Chondrocyte (in vitro differentiated cells): ENCODE results near the gene CORO2A. TPM values are rescaled to one million over a fixed set of nuclear protein-coding genes. Genes with fewer than 3 reads are reported as not detected.

Experiments
- DNase-seq: peaks from one replicate; pipeline ENCODE4 v3.0.0; 2021; ENCODE audit warnings: mixed read lengths, low spot score
- H3K27ac Mint-ChIP-seq: one replicate; pipeline ENCODE4 v1.8.0; 2021; ENCODE audit warnings: mild to moderate bottlenecking, moderate library complexity, mixed read lengths; ENCODE audit not compliant: unreplicated experiment
- H3K27me3 Mint-ChIP-seq: 2 replicates; pipeline ENCODE4 v1.8.0; 2021; ENCODE audit warnings: low read depth, mixed read lengths
- H3K36me3 Mint-ChIP-seq: 2 replicates; pipeline ENCODE4 v1.8.0; 2021; ENCODE audit warnings: low read depth, mixed read lengths
- H3K4me1 Mint-ChIP-seq: 2 replicates; pipeline ENCODE4 v1.8.0; 2021; ENCODE audit warnings: low read depth, mild to moderate bottlenecking, mixed read lengths
- H3K4me3 Mint-ChIP-seq: one replicate; pipeline ENCODE4 v1.8.0; 2021; ENCODE audit warnings: mild to moderate bottlenecking, moderate library complexity, mixed read lengths; ENCODE audit not compliant: unreplicated experiment
- H3K9me3 Mint-ChIP-seq: 2 replicates; pipeline ENCODE4 v1.8.0; 2021; ENCODE audit warnings: low read depth, mixed read lengths
- total RNA-seq: library from RNA; stranded (reverse); gene quantifications from 3 replicates; pipeline ENCODE4 v1.2.1, GENCODE V29; 2021
- TF ChIP-seq, protein P1 (sequence below): fragments of 200-600 bp; sonication (generic); IDR thresholded peaks from 2 replicates; pipeline ENCODE4 v1.5.0; 2021; ENCODE audit warnings: antibody characterized with exemption, mild to moderate bottlenecking, moderate library complexity

The CORO2A gene
- total RNA-seq, 1 donor from 2014 or later = 10.2 TPM

DNA sequence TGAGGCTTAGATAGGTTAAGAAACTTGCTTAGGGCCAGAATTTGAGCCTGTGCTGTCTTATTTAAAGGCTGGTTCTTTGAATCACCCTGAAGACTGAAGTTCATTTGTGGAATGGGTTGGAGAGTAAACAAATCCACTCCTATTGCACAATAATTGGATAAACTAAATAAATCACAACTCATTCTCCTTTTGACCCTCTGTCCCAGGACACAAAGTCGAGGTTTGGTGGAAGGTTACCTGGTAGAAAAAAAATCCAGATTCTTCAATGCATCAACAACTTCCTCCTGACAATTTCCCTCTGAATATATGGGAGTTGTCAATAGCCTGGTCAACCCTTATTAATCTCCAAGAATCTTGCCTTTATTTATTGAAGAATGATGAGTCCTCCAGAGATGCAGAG lies 34.1 kb upstream of the CORO2A start:
- TF ChIP-seq, protein P1, sequence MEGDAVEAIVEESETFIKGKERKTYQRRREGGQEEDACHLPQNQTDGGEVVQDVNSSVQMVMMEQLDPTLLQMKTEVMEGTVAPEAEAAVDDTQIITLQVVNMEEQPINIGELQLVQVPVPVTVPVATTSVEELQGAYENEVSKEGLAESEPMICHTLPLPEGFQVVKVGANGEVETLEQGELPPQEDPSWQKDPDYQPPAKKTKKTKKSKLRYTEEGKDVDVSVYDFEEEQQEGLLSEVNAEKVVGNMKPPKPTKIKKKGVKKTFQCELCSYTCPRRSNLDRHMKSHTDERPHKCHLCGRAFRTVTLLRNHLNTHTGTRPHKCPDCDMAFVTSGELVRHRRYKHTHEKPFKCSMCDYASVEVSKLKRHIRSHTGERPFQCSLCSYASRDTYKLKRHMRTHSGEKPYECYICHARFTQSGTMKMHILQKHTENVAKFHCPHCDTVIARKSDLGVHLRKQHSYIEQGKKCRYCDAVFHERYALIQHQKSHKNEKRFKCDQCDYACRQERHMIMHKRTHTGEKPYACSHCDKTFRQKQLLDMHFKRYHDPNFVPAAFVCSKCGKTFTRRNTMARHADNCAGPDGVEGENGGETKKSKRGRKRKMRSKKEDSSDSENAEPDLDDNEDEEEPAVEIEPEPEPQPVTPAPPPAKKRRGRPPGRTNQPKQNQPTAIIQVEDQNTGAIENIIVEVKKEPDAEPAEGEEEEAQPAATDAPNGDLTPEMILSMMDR = no peak
- peaks cover 14% of the 10 kb centered on the region for H3K36me3 Mint-ChIP-seq
- H3K27ac Mint-ChIP-seq = no peak overlapping the region
- no peak overlapping the region for H3K4me3 Mint-ChIP-seq
- H3K27me3 Mint-ChIP-seq = no peaks in the 10 kb centered on the region
- no peak for DNase-seq
- no peaks in the 10 kb centered on the region for H3K9me3 Mint-ChIP-seq
- peaks cover 63% of the 10 kb centered on the region for H3K4me1 Mint-ChIP-seq

DNA sequence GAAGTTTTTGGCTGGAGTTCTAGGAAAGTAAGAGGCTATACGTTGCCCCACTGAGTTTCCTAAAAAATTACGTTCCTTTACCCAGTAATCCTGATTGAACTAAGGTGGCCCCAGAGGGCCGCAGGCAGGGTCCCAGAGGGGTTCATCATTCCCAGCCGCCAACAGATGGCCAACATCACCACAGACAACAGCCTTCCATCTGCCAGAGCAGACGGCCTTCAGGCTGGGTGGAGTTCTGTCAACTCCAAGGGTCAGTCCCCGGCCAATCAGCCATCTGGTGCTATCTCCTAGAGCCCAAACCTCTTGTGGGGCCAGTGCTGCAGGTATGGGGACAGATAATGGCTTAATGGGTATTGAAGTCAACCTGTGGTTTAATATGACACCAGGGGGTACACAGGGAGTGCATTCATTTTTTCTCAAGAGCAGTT lies 32.6 kb upstream of the CORO2A start:
- Mint-ChIP-seq H3K4me1 (peaks cover 57% of the 10 kb centered on the region), H3K36me3 (peaks cover 14% of the 10 kb centered on the region), H3K4me3 (no peak overlapping the region), H3K27me3 (no peaks in the 10 kb centered on the region), H3K9me3 (no peaks in the 10 kb centered on the region), H3K27ac (peak overlapping the region; percentile 95)
- DNase-seq = no peak
- TF ChIP-seq, protein P1 = no peak

DNA sequence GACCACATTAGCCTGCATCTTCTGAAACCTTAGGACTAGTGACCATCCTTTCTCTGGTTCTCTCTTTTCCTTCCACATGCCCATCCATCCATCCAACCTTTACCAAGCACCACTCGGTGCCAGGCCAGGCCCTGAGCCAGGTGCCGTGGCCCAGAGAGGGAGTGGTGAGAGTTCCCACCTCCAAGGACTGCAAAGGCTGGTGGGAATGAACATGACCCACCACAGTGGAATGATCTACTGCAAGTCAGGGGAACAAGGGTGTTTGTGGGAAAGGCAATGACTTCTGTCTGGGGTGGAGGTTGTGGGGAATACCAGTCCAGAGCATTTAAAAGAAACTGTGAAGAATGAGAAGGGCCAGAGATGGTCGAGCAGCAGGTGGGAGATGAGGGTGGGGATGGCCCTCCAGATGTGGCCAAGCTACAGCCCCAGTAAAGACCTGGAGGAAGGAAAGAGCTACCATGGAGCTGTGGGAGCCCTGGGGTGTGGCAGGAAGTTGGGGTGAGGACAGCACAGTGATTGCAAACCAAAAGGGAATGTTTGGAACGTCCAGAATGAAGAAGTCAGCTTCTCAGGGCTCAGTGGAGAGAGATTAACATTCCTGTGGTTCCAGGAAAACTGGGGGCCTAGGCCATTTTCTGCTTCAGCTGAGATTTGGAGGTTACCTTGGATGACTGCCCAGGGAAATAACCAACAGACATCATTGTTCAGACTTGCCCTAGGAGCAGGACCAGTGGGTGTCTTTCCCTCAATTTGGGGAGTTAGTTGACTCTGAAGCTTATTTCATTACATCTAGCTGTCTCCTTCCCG lies 30.7 kb upstream of the CORO2A start:
- H3K36me3 Mint-ChIP-seq = peaks cover 12% of the 10 kb centered on the region
- no peaks in the 10 kb centered on the region for H3K27me3 Mint-ChIP-seq
- TF ChIP-seq, protein P1 = no peak
- DNase-seq = no peak
- peaks cover 63% of the 10 kb centered on the region for H3K4me1 Mint-ChIP-seq
- H3K9me3 Mint-ChIP-seq = no peaks in the 10 kb centered on the region
- no peak overlapping the region for H3K4me3 Mint-ChIP-seq
- peak overlapping the region; percentile 95 for H3K27ac Mint-ChIP-seq

DNA sequence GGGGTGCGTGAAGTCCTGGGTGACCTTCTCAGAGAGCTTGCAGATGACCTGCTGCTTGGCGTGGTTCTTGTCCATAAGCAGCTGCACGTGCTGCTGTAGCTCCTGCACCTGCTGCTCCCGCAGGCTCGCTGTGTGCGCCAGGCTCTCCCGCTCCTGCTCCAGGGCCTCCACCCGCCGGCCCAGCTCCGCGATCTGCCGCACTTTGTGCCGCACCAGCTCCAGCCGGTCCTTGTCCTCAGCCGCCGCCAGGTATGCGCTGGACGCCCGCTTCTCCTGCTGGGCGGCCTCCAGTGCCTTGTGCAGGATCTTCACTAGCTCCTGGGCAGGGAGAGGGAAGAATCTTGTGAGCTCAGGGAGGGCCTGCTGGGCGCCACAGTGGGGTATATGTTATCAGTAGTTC lies 28.5 kb upstream of the CORO2A start:
- no peaks in the 10 kb centered on the region for H3K27me3 Mint-ChIP-seq
- no peak overlapping the region for H3K4me3 Mint-ChIP-seq
- TF ChIP-seq, protein P1 = no peak
- no peak for DNase-seq
- H3K4me1 Mint-ChIP-seq = peaks cover 54% of the 10 kb centered on the region
- peaks cover 7% of the 10 kb centered on the region for H3K36me3 Mint-ChIP-seq
- no peaks in the 10 kb centered on the region for H3K9me3 Mint-ChIP-seq
- peak overlapping the region; percentile 77 for H3K27ac Mint-ChIP-seq

DNA sequence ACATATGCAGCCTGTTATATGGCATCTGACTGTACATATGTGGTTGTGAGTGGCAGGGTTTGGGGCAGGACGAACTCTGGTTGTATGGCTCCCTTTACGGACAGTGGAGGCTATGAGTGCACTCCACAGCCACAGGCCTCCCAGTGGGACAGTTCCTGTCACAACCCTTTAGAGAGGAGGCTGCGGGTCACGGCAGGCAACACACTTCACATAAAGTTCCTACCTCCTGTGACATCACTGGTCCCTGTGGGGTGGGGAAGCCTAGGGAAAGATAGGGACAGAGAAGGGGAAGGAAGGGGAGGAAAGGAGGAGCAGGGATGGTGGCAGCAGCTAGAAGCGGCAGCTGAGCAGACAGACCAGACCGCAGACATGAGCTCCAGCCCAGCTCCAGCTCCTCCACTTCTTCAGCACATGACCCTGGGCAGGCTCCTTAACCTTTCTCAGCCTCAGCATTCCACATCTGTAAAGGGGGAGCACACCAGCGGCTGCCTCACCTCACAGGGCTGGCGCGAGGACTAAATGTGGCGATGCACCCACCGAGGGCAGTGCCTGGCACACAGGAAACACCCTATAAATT lies 27.4 kb upstream of the CORO2A start:
- Mint-ChIP-seq H3K4me1 (peaks cover 65% of the 10 kb centered on the region), H3K27me3 (no peaks in the 10 kb centered on the region), H3K9me3 (no peaks in the 10 kb centered on the region), H3K27ac (peak overlapping the region; percentile 94), H3K36me3 (peaks cover 11% of the 10 kb centered on the region), H3K4me3 (no peak overlapping the region)
- TF ChIP-seq, protein P1 = no peak
- DNase-seq = no peak
